HL-60 (cell line): Measurements from ENCODE around the gene MOGAT3.

Experiments used
- CTCF ChIP-seq: IDR thresholded peaks from one replicate; pipeline ENCODE4 v1.5.1; 2011; ENCODE audit warnings: low read length, control low read depth, inconsistent platforms; ENCODE audit not compliant: insufficient read depth
- GABPA ChIP-seq: IDR thresholded peaks from 2 replicates; pipeline ENCODE4 v1.6.1; 2012; ENCODE audit warnings: low read depth
- TF ChIP-seq, protein P1 (sequence below): IDR thresholded peaks from 2 replicates; pipeline ENCODE4 v1.6.1; 2012; ENCODE audit warnings: low read depth; ENCODE audit not compliant: insufficient replicate concordance

- TF ChIP-seq CTCF: no peak
- no peak for TF ChIP-seq GABPA
- TF ChIP-seq, protein P1, sequence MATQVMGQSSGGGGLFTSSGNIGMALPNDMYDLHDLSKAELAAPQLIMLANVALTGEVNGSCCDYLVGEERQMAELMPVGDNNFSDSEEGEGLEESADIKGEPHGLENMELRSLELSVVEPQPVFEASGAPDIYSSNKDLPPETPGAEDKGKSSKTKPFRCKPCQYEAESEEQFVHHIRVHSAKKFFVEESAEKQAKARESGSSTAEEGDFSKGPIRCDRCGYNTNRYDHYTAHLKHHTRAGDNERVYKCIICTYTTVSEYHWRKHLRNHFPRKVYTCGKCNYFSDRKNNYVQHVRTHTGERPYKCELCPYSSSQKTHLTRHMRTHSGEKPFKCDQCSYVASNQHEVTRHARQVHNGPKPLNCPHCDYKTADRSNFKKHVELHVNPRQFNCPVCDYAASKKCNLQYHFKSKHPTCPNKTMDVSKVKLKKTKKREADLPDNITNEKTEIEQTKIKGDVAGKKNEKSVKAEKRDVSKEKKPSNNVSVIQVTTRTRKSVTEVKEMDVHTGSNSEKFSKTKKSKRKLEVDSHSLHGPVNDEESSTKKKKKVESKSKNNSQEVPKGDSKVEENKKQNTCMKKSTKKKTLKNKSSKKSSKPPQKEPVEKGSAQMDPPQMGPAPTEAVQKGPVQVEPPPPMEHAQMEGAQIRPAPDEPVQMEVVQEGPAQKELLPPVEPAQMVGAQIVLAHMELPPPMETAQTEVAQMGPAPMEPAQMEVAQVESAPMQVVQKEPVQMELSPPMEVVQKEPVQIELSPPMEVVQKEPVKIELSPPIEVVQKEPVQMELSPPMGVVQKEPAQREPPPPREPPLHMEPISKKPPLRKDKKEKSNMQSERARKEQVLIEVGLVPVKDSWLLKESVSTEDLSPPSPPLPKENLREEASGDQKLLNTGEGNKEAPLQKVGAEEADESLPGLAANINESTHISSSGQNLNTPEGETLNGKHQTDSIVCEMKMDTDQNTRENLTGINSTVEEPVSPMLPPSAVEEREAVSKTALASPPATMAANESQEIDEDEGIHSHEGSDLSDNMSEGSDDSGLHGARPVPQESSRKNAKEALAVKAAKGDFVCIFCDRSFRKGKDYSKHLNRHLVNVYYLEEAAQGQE: no peak
These were observed 44.4 kb upstream of the MOGAT3 start for GRCh38 chr7:101245147-101245668.
